GM19240 (cell line): Measurements from ENCODE around the gene EMCN.
"Not testable (repeated sequence)": the region's sequence is repeated elsewhere in the genome, so short reads cannot be mapped to it uniquely, and the experiment has no call there.

Experiments used
- DNase-seq: peaks from one replicate; pipeline ENCODE4 v3.0.0; 2011; ENCODE audit warnings: low spot score; ENCODE audit not compliant: insufficient read length

EMCN gene

GRCh38 chr4:100517864-100518341, at the start of gene EMCN:
Gene EMCN (minus strand): TSS chr4:100518022. CDS start chr4:100517914, 108 bp downstream.
- no peak for DNase-seq

- no peak for DNase-seq
These were observed 48.6 kb upstream of the EMCN start for GRCh38 chr4:100566396-100566795.

GRCh38 chr4:100557306-100557705, 39.5 kb upstream of the EMCN start:
- no peak for DNase-seq

- no peak for DNase-seq
These were observed 38.0 kb upstream of the EMCN start for GRCh38 chr4:100555611-100556337.

GRCh38 chr4:100548200-100548560, 30.4 kb upstream of the EMCN start:
- DNase-seq = no peak

GRCh38 chr4:100547541-100548199, 29.8 kb upstream of the EMCN start:
- no peak for DNase-seq

- DNase-seq = no peak
These were observed 27.6 kb upstream of the EMCN start for GRCh38 chr4:100545427-100545826.

GRCh38 chr4:100540131-100540530, 22.3 kb upstream of the EMCN start:
- no peak for DNase-seq

GRCh38 chr4:100539706-100540105, 21.9 kb upstream of the EMCN start:
- DNase-seq = no peak

GRCh38 chr4:100533741-100534140, 15.9 kb upstream of the EMCN start:
- no peak for DNase-seq

GRCh38 chr4:100530161-100530560, 12.3 kb upstream of the EMCN start:
- DNase-seq = not testable (repeated sequence)

- DNase-seq = no peak
These were observed 7.9 kb upstream of the EMCN start for GRCh38 chr4:100525686-100526085.

GRCh38 chr4:100519205-100519604, 1.4 kb upstream of the EMCN start:
- no peak for DNase-seq

GRCh38 chr4:100516225-100516624, 1.6 kb downstream of the EMCN start:
- no peak for DNase-seq

- DNase-seq = no peak
These were observed 5.9 kb downstream of the EMCN start for GRCh38 chr4:100511896-100512295.

GRCh38 chr4:100510551-100510950, 7.3 kb downstream of the EMCN start:
- DNase-seq = no peak

GRCh38 chr4:100509386-100509785, 8.4 kb downstream of the EMCN start:
- no peak for DNase-seq

GRCh38 chr4:100508691-100509090, 9.1 kb downstream of the EMCN start:
- DNase-seq = no peak

- DNase-seq = no peak
These were observed 13.5 kb downstream of the EMCN start for GRCh38 chr4:100504086-100504874.

GRCh38 chr4:100497791-100498190, 20.0 kb downstream of the EMCN start:
- DNase-seq = no peak

GRCh38 chr4:100495074-100495473, 22.7 kb downstream of the EMCN start:
- no peak for DNase-seq

- no peak for DNase-seq
These were observed 23.7 kb downstream of the EMCN start for GRCh38 chr4:100494166-100494565.
